GM12892 (cell line): Measurements from ENCODE around the gene NECTIN4.
"Not testable (repeated sequence)": the region's sequence is repeated elsewhere in the genome, so short reads cannot be mapped to it uniquely, and the experiment has no call there.

Experiments used
- DNase-seq: peaks from one replicate; pipeline ENCODE4 v3.0.0; 2011; ENCODE audit not compliant: insufficient read length
- FAIRE-seq: peaks from 2 replicates; lab custom pipeline; 2011; peaks lifted over from hg19 to GRCh38; lab: Jason Lieb, UNC
- POLR2A ChIP-seq: IDR thresholded peaks from 2 replicates; pipeline ENCODE4 v1.6.1; 2011; ENCODE audit warnings: low read depth, low read length, control low read depth
- POLR2AphosphoS5 ChIP-seq: IDR thresholded peaks from 2 replicates; pipeline ENCODE4 v1.6.1; 2011; ENCODE audit warnings: low read depth, low read length, control low read depth
- TAF1 ChIP-seq: IDR thresholded peaks from 2 replicates; pipeline ENCODE4 v1.6.1; 2011; ENCODE audit warnings: low read depth, mild to moderate bottlenecking, control low read depth, low read length, borderline replicate concordance

The NECTIN4 gene

GRCh38 chr1:161031874-161032273, 57.5 kb downstream of the NECTIN4 start:
- TF ChIP-seq TAF1 = no peak
- TF ChIP-seq POLR2A = no peak
- peak; percentile 64 for FAIRE-seq
- DNase-seq = no peak

DNA sequence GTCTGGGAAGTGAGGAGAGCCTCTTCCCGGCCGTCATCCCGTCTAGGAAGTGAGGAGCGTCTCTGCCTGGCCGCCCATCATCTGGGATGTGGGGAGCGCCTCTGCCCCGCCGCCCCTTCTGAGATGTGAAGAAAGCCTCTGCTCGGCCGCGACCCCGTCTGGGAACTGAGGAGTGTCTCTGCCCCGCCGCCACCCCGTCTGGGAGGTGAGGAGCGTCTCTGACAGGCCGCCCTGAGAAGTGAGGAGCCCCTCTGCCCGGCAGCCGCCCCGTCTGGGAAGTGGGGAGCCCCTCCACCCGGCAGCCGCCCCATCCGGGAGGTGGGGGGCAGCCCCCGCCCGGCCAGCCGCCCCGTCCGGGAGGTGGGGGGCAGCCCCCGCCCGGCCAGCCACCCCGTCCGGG, 59.9 kb downstream of the NECTIN4 start:
- not testable (repeated sequence) for DNase-seq, FAIRE-seq

GRCh38 chr1:161026954-161027353, 62.4 kb downstream of the NECTIN4 start:
- not testable (repeated sequence) for FAIRE-seq, DNase-seq

- DNase-seq, FAIRE-seq: not testable (repeated sequence)
These were observed 66.9 kb downstream of the NECTIN4 start for GRCh38 chr1:161022432-161022831.

- no peak for DNase-seq
- TF ChIP-seq TAF1 = no peak
- TF ChIP-seq POLR2A = no peak
- TF ChIP-seq POLR2AphosphoS5 = no peak
- FAIRE-seq = no peak
These were observed 67.4 kb downstream of the NECTIN4 start for GRCh38 chr1:161021970-161022353.

- peak; percentile 97 for DNase-seq
- peak; percentile 87 for FAIRE-seq
These were observed 68.0 kb downstream of the NECTIN4 start for GRCh38 chr1:161021165-161021969.

More at GRCh38 chr1:161021165-161021969, 68.0 kb downstream of the NECTIN4 start:
- TF ChIP-seq POLR2A (peak; percentile 69; the same call in 1 of the 2 replicates), TAF1 (no peak), POLR2AphosphoS5 (no peak)
